NCI-H128 (cell line): ENCODE results near the gene DHX29.
"Not testable (repeated sequence)": the region's sequence is repeated elsewhere in the genome, so short reads cannot be mapped to it uniquely, and the experiment has no call there.

Source experiments
- DNase-seq: peaks from one replicate; lab custom pipeline; 2025; ENCODE audit not compliant: unreplicated experiment; lab: John Stamatoyannopoulos, UW

Gene DHX29

GRCh38 chr5:55318237-55318636, 10.7 kb upstream of the DHX29 start:
- DNase-seq = not testable (repeated sequence)

DNA sequence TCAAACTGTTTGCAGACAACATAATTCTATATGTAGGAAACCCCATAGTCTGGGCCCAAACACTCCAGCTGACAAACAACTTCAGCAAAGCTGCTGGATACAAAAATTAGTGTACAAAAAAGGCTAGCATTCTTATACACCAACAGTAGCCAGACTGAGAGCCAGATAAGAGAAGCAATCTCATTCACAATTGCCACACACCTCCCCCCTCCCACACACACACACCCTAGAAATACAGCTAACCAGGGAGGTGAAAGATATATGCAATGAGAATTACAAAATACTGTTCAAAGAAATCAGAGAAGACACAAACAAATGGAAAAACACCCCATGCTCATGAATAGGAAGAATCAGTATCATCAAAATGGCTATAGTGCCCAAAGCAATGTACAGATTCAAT, 9.3 kb upstream of the DHX29 start:
- no peak for DNase-seq

GRCh38 chr5:55316289-55316688, 8.8 kb upstream of the DHX29 start:
- no peak for DNase-seq

GRCh38 chr5:55313870-55314617, 6.5 kb upstream of the DHX29 start:
- no peak for DNase-seq

DNA sequence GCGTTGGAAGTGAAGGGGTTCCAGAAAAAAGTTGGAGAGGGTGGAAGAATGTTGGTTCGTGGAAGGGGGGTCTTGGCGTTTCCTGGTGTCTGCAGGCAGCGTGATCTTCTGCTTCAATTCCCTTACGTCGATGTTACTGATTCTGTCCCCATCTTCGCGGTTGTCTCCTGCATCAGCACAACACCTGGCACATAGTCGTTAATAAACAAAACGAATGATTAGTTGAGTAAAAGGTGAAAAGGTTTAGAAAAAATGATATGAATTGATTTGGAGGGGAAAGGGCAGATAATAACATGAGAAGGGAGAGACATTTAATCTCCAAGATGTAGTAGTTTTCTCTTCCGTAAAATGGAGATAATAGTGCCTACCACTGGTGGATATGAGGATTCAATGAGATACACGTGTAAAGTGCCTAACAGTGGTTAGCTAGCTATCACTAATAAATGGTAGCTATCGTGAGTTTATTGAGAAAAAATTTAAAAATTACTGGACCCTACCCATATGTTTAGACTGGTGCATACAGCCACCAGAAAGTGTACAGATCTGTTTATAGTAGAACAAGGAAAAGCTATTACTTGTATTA, 851 bp upstream of the DHX29 start:
- DNase-seq = no peak

DNA sequence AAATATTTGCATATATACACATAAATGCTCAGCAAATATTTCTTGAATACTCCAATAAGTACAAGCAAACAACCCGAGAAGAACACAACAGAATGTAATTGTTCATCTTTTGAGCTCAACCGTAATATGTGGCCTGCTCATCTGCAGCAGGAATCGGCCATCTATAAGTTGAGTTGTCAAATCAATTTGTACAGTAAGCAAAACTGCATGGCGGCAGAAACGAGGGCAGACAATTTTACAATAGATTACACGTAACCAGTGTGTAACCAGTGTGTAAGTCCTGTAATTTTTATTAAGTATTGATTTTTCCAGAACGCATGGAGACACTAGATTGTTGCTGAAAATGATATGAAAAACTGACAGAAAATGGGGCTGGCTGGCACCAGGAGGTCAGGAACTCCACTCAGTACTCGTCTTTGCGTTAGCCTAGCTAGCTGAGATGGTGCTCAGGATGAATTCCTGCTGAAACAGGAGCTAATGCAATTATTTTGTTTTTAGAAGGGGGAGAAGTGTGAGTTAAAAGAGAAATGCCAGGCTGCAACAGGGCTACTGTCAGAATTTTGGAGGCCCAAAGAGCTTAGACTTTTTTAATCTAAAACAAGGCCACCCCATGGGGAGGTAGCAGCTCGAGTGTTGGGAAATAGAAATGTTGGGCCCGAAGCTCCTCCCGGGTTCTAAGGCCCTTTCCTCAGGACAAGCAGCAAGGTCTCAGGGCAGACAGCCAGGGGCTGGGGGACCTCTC, 682 bp downstream of the DHX29 start:
- DNase-seq = no peak

DNA sequence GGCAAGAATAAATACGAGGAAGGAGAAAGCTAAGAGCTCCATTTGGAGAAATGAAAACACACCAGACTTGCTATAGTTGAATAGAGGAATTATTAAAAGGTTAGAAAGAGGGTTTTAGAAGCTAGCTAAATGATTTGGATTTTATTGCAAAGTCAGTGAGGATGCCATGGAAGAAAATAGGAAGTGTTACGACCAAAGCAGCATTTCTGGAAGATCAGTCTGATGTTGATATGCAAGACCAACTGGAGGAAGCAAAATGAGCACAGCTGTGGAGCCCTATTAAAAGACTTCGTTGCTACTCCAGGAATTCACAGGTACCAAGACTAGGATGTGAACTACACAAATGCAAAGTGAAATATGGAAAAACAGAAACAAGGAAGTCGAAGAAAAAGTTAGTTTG, 2.1 kb downstream of the DHX29 start:
- DNase-seq = no peak

DNA sequence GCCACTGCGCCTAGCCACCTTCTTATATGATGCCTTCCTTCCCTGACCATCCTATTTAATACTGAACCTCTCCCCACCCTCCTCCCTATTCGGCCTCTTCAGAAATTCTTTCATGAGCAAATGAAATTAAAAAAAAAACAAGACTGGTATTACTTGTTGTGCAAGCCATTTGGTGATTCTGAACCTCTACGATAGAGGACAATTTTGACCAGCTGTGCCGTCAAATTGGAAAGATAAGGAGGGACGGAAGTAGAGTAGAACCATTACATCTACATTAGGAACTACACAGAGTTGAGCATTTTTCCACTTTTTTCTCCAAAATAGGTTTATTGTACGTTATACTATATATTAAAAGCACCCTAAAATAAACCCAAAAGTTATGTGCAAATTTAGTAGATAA, 2.9 kb downstream of the DHX29 start:
- DNase-seq = no peak

DNA sequence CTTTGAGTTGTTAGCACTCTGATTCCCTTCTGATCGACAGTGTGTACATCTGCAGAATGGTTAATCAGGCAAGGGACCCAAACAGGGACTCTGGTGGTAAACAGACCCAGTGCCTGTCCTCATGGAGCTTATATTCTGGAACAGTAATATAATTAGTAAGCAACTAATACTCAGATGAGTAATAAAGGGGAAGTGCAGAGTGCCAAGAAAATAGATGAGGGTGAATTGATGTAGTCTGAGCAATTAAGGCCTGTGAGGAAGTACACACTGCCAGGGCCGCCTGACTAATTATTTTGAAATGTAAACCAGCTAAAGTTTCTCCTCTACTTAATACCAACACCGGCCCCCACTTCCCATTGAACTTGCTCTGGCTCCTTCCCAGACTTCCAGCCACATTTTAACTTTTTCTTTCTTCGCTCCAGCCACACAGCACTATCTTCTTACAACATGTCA, 4.2 kb downstream of the DHX29 start:
- DNase-seq = no peak

DNA sequence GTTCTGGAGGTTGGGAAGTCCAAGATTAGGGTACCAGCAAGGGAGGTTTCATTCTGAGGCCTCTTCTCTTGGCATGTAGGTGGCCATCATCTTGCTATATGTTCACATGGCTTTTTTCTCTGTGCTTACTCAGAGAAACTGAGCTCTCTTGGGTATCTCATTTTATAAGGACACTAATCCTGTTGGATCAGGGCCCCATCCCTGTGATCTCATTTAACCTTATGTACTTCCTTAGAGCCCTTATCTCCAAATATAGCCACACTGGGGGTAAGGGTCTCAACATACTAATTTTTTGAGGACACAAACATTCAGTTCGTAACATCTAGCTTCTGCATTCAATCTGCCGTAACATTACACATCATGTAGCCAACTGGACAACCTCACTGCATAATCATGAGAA, 6.6 kb downstream of the DHX29 start:
- no peak for DNase-seq

DNA sequence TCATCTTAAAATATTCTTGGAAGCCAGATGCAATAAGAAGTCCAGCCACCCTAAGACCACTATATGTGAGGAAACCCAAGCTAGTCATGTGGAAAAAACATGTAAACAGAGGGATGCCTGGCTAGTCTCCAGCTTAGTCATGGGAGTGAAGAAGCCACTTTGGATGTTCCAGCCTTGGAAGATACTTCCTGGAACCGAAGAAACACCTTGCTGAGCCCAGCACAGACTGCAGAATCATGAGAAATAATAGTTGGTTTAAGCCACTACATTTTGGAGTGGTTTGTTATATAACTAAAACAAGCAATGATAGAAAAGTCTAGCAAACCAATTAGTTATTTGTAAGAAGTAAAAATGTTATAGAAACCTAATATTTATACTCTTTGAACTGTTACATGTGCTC, 12.6 kb downstream of the DHX29 start:
- no peak for DNase-seq

GRCh38 chr5:55290991-55291390, 16.5 kb downstream of the DHX29 start:
- no peak for DNase-seq

DNA sequence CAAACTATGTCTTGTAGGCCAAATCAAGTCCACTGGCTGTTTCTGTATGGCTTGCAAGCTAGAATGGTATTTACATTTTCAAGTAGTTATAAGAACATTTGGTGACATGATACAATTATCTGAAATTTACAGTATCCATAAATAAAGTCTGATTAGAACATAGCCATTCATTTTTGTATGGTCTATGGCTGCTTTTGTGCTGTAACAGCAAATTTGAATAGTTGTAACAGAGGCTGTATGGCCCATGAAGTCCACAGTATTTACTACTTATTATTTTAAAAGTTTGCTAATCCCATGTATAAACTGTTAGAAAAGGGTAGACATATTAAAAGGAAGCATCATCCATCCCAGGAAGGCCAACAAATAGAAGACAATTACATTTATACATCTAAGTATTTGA, 17.7 kb downstream of the DHX29 start:
- DNase-seq = no peak

- no peak for DNase-seq
Measured at GRCh38 chr5:55286411-55286933, 21.0 kb downstream of the DHX29 start.

GRCh38 chr5:55278778-55279177, 28.7 kb downstream of the DHX29 start:
- no peak for DNase-seq

- DNase-seq = no peak
Measured at GRCh38 chr5:55276771-55277170, 30.7 kb downstream of the DHX29 start.

- no peak for DNase-seq
Measured at GRCh38 chr5:55258339-55258738, 49.2 kb downstream of the DHX29 start.

DNA sequence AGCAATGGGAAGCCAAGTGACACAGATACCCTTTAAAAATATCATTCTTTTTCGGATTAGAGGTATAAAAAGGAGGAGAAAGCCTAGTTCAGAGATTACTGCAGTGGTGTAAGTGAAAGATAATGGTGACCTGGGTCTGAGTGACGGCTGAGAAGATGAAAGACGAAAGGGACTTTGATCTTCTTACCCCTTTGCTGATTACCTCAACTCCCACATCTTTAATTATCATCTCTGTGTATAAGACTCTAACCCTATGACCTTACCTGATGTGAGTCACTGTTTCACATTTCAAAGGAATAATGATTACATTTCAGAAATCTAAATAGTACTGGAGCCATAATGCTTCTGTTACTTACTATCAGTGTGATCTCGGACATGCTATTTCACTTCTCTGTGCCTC, 52.7 kb downstream of the DHX29 start:
- no peak for DNase-seq

GRCh38 chr5:55250064-55250463, 57.4 kb downstream of the DHX29 start:
- DNase-seq = no peak

- DNase-seq = no peak
Measured at GRCh38 chr5:55241746-55242145, 65.7 kb downstream of the DHX29 start.

- no peak for DNase-seq
Measured at GRCh38 chr5:55236800-55237199, 70.7 kb downstream of the DHX29 start.

DNA sequence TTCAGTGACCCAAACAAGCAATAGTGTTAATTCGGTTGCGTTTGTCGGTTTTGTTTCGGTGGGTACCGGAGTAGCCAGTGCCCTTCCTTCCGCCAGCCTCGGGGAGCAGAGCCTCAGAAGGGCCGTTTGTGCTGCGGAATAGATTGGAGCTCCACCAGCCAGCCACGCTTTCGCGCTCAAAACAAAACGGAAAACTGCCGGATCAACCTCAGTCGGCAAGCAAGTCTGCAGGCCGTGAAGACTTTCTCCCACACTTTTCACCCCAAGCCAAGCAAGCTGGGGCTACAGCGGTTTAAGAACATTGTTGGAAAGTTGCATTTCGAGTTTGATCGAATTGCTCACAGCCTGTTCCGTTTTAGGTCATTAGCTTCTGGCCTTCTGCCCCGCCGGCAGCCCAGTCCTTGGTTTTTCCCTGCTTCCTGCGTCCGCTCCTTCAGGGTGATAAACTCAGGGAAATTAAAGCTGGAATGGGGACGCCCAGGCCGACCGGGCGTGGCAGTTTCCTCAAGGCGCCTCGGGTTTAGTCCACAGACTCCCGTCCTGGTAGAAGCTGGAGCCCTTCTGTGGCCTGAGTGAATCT, 73.3 kb downstream of the DHX29 start:
- DNase-seq = no peak
